GM18861 (cell line): ENCODE measurements around the gene BAG1.

Source experiments
- ATAC-seq: cut with Tn5 transposase; IDR thresholded peaks from one replicate; pipeline ENCODE4 v1.9.1; 2021; ENCODE audit not compliant: unreplicated experiment

The BAG1 gene

DNA sequence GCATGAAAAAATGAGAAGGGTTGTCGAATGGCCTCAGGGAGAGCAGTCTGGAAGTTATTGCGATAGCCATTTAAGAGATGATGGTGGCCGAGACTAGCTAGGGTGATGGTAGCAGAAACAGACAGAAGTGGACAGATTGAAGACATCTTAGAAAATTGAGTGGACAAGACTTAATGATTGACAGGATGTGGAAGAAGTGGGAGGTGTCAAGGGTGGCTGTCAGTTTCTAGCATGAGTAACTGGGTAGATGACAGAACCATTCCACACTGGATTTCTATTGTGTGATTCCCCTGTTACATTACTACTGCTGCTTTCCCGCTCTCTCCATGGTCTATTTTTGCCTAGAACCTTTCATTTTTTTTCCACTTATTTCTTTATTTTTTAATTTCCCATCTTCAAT is 13.0 kb upstream of the BAG1 start:
- ATAC-seq: no peak

DNA sequence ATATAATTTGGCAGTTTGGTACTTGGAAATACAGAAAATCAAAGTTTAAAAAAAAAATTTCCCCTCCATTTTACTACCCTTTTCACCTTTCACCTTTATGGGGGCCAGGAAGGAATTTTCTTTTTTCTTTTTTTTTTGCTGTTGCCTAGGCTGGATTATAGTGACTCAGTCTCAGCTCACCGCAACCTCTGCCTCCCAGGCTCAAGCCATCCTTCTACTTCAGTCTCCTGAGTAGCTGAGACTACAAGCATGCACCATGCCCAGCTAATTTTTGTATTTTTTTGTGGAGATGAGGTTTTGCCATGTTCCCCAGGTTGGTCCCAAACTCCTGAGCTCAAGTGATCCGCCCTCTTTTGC is 9.4 kb upstream of the BAG1 start:
- no peak for ATAC-seq

DNA sequence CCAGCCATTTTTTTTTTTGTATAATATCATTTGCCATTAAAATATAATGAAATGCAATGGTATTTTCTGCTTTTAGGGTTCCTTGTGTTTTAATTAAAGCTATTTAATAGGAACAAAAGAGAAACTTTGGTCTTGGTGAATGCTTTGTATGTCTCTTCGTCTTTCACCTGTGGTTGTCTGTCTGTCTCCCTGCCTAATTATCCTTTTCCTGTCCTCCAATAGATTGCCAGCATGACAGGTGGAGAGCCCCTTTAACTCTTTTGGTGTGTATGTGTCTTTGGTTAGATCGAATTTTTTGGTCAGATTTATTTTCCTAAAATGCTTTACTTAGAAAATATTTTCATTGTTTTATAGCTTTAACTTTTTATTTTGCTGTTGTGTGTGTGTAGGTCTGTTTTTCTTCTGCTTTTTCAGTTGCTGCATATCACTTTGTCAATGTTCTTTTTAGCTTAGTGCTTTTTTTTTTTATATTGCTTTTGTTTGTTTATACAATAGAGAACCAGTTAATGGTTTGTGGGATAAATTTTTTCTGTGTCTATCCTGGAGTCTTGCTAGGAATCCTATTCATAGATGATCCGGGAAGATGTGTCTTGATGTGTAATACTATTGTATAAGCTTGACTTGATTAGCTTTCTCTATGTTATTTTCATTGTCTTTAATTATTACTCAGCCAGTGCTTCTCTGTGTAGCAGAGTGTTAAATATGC is 8.9 kb upstream of the BAG1 start:
- ATAC-seq: no peak

DNA sequence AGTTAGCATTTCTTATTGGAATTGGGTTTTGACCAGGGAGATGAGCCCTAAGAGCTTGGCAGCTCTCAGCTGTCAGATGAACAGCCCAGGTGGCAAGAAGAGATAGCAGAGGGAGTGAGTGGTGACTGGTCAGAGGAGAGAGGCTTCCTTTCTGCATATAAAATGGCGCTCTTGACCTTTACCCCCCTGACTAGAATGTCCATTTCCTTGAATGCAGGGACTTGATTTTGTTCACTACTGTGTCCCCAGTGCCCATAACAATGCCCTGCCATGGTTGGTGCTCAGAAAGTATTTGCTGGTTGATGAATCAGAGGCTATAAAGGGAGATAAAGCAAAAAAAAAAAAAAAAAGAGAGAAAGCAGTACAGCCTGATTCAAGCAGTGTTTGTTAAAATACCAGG is 7.6 kb upstream of the BAG1 start:
- no peak for ATAC-seq

DNA sequence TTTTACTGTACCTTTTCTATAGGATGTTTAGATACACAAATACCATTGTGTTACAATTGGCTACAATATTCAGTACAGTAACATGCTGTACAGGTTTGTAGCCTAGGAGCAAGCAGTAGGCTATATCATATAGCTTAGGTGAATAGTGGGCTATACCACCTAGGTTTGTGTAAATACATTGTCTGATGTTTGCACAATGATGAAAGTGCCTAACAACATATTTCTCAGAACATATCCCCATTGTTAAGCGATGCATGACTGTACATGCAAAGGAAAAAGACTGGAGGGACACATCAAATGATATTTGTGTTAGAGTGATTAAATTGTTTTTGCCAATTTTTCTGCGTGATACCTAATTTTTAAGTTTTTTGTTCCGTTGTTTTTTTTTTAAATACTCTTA is 5.6 kb upstream of the BAG1 start:
- no peak for ATAC-seq

DNA sequence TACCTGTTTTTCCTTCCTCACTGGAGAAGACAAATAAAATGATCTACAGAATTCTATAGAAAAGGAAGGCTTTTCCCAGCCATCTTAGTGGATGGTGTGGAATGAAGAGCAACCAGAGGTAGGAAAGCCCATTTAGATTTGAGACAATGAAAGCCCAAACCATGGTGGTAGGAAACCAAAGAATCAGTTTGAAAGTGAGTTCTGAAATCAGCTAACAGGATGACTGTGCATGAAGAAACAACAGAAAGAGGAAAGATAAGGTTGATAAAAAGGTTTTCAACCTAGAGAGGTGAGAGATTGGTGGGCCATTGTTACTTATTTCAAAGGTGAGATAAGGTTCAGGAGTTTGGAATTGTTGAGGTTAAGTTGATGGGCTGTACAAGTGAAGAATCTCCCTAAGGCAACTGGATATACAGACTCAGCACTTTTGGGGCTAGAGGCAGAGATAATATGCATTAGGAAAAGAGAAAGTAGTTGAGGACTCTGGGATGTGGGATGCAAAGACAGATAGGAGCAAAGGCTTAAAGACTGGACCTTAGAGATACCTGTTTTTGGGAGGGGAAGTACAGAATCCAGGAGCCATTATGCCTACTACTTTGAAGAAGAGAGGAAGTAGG is 2.8 kb upstream of the BAG1 start:
- ATAC-seq: no peak

DNA sequence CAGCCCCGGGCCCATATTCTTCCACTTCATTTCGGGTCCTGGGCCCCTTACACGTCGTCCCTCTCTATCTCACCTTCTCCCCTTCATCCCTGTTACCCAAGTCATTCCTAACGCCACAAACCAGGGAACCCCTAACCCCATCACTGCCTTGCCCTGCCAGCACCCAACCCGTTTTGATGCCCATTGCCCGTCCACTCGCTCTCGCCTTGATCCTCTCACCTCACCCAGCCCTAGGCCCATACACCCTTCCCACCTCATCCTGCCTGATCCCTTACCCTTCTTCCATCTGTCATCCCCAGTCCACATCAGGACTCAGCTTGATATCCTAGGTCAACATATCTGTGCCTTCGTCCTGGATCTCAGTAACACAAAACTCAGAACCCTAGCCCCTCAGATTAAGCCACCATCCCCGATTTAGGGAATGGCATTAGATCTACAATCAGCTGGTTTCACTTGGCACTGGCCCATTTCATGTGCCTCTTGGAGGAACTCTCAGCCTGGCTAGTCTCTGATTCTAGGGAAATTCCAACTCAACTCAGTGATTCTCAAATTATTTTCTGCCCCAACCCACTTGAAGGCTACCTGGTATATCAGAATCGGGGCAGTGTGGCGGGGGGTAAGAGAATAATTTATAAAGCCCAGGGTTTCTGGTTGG is 830 bp upstream of the BAG1 start:
- no peak for ATAC-seq

DNA sequence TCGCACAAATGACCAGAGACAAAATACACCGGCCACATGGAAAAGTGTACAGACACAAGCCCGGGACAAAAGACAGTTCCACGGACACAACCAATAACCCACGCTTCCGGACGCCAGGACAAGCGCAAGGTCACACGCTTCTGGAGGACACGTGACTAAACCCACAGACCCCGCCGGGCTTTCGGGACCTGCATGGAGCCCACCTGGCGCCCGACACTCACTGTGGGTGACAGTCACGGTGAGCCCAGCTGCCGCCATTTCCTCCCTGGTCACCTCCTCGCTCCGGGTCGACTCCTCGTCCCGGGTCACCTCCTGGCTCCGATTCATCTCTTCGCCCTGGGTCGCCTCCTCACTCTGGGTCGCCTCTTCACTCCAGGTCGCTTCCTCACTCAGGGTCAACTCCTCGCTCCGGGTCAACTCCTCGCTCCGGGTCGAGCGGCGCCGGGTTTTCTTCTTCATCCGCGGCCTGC is 470 bp downstream of the BAG1 start:
- ATAC-seq: peak; percentile 15

DNA sequence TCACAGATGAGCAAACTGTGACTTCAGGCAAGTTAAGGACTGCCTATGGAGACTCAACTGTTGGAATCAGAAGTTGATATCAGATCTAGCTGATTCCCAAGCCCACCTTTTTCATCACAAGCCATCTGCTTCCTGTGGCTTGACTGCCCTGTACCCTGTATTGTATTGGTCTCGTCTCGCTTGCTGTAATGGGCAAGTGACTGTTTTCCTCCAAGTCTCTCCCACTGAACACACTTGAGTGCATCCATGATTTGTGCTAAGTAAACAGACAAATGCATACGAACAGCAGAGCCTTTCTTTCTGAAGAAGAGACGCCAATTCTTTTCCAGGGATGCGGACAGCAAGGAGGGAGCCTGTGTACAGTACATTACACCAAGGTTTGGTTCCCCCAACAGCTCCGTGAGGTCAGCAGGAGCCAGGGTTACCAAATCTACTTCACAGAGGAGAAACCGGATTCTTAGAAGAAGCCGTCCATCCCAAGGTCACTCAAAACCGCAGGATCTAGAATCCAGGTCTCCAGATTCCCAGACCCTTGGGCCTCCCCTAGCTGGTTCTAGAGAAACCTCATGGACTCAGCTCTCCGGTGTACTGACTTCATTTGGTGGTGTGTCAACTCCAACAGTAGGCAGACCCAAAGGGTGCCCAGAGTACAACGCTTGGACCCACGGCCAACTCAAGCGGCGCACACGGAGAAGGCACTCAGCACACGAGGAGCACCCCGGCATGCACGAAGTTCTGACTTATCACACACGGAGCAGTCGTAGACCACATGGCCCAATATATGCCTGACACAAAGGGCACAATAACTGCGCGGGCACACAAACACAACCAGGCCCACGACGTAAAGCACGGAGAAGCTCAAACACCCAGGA is 1.1 kb downstream of the BAG1 start:
- ATAC-seq: no peak

DNA sequence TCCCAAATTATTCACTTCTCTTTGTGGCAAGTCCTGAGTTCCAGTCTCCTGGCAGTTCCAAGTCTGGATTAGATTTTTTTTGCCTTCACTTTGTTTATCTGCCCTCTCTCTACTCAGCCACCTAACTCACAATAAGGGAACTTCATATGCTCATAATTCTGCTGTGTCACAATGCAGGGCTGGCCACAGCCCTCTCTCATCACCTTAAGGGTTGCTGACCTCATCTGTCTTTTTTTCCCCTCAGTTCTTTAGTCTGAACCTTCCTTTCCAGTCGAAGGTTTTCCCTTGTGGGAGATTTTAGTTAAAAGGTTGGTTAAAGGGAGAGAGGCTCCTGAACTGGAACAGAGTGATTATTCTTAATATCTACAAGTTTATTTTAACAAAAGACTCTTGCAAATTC is 4.1 kb downstream of the BAG1 start:
- ATAC-seq: no peak

DNA sequence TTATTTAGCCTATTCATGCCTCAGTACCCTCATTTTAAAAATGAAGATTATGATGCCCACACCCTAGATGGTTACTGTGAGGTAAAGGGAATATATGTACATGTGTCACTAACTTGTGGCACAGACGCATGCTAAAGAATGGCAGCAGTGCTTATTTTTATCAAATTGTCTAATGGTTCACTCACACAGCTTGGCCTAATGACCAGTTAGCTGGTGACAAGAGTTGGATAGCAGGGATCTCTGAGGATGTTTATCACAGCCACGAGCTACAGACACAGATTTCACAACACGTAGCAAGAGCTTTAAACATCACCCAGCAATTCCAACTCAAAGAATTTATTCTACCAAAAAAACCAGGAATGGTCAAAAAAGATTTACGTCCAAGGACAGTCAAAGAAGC is 7.2 kb downstream of the BAG1 start:
- ATAC-seq: no peak

DNA sequence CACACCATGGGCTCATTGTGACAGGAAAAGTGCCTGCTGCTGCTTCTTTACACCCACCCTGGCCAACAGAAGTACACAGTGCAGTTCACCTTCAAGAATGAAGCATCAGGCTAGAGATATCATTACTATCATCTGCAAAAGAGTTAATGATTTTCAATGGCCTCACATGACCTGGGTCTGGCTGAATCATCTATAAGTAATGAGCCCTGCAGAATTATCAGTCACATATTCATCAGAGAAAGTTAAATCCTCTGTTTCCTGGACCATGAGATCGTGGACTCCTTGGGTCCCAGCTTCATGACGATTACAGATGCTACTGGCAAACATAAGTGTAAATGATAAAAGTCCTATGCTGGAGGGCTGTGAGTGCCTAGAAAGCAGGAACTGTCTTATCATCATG is 8.3 kb downstream of the BAG1 start:
- ATAC-seq: no peak

DNA sequence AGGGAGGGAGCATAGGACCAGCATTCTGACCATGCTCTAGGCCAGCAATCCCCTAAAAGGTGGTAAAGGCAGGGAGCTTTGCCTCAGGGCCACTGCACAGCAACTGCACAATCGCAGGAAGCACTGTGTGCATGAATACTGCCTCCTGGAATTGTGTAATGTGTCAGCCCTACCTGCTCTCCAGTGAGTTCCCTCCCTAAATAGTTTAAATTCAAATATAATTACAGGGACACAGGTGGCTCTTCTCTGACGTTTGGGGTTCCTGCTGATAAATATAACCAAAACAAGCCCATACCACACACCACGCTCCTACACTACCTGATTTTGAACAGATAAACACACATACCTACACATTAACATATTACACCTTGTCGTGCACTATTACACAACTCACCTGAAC is 9.0 kb downstream of the BAG1 start:
- ATAC-seq: no peak

DNA sequence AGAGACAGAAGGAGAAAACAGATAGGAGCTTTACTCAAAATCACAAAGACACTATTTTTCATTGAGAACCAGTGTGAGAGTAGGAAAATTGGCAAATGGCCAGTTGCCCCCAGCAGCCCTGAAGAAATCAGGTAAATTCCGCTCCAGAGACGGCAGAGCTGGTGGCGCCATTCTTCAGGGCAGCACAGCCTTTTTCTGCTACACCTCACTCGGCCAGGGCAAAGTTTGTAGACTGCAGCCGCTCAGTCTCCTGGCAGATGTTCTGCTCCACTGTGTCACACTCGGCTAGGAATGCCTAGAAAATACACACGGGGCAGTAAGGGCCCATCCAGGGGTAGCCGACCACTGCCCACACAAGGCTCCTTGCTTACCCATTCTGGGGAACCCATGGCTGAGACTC is 9.5 kb downstream of the BAG1 start:
- ATAC-seq: no peak

DNA sequence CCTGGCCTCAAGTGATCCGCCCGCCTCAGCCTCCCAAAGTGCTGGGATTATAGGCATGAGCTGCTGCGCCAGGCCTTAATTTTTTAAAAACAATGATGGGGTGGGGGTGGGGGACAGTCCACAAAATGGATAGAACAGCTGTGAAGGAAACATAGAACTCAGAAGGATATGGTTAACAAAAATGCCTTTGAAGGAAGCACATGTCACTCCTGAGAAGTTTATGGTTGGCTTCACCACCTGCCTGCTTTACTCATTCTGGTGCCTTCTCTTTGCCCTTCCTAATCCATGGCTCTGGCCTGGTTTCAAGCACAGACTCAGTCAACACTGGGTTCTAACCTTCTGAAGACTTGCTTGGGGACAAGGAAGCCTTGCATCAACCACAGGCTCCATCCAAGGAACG is 10.3 kb downstream of the BAG1 start:
- no peak for ATAC-seq

DNA sequence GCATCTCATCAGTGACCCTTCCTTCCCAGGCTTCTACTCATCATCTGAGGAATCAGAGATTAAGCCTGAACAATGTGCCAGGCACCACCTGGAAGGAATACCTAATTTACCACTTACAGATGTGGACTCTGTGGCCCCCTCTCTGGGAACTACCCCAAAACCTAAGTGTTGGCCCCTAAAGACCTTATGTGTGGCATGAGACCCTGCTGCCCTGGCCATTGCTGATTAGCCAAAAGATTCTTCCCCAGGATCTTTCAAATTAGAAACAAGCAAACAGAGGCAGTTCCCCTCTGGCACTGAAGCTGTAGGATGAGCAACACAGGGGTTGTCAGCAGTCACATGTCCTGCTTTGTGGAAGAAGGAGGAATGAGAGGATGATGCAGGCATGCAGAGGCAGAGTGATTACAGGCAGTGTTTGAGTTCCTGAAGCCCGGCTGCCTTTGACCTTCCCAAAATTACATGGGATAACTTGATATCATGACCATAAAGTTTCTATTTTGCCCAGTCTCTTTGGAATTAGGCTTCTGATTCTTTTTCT is 14.0 kb downstream of the BAG1 start:
- no peak for ATAC-seq

DNA sequence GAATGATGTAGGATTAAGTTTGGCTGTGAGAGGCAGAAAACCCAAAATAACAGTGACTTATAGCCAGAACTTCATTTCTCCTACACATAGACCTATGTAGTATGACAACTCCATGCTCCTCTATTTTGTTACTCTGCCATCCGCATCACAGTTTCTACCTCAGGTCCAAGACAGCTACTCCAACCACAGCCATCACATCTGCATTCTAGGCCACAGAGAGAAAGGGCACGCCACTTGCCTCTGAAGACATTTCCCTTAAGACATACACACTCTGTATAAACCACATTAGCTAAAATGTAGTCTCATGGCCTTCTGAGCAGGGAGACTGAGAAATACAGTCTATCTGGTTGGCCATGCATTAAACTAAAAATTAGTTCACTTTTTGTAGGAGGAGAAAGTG is 14.5 kb downstream of the BAG1 start:
- ATAC-seq: no peak

DNA sequence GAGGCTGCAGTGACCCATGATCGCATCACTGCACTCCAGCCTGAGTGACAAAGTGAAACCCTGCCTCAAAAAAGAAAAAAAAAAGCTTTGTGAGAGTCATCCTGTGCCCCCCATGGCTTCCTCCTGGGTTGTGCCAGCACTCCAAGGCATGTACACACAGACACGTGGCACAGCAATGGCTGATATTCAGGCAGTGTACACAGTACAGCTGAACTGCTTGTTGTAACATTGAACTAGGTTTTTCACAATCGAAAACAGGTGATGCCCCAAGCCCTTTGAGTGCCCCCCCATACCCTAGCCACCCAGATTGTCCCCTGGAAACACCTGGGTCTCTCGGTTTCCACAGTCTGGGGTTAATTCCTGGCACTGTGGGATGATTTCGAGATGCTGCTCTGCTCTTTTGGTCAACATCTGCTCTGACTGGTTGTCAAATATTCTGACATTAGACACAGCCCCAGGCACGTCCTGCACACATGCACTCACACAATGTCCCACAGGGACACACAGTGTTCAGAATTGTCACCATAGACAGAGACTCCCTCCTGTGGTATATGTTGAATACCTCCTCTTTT is 15.3 kb downstream of the BAG1 start:
- no peak for ATAC-seq

DNA sequence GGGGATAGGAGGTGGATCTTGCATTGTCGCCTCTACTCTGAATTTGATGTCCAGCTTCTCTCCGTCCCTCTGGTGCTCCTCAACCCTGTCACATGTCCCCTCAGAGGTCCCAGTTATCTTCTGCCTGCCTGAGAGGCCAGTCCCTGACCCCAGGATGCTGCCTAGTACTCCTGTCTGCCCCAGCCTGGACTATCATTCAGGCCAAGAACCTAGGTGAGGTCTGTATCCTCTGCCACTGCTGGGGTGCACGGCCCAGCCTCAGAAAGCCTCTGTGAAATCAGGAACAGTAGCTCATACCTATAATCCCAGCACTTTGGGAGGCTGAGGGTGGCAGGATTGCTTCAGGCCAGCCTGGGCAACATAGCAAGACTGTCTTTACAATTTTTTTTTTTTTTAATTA is 15.9 kb downstream of the BAG1 start:
- no peak for ATAC-seq

DNA sequence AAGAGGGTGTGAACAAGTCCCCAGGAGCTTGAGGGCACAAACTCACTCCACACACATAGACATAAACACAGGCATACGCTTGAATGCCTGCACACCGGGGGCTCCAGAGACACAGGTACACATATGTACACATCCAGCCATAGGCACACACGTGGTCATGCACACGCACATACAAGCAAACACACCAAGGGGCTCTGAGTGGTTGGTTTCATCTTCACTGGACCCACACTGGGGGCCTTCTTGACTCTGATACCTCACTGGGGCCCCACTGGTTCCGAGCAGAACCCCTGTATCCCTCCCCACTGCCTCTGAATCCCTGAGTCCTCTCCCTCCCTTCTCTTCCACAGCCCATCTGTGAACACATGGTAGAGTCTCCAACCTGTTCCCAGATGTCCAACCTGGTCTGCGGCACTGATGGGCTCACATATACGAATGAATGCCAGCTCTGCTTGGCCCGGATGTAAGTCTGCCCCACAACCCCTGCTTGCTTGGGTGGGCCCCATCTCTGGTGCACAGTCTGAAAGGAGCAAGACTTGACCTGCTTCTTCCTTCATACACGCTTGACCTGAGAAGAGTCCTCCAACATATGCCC is 18.1 kb downstream of the BAG1 start:
- no peak for ATAC-seq

DNA sequence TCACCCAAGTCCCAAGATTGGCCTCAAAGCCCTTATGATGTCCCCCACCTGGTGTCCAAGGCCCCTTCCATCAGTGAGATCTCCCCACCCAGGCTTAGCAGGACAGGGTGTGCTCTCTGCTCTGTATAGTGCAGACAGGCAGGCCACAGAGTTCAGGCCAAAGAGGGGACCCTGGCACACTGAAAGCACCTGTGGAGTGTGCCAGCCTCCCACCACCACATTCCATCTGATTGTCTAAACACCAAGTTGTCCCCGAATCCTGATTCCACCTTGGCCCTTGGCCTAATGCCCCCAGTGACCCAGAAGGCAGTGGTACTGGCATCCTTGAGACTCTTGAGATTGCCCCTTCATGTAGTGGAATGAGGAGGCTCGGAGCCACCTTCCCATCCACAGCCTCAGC is 19.2 kb downstream of the BAG1 start:
- no peak for ATAC-seq
